Measurements from ENCODE around the gene E2F7. TPM values are rescaled to one million over a fixed set of nuclear protein-coding genes. Genes with fewer than 3 reads are reported as not detected.
"Not testable (repeated sequence)": the region's sequence is repeated elsewhere in the genome, so short reads cannot be mapped to it uniquely, and the experiment has no call there.

The E2F7 gene
- total and polyA plus RNA-seq, 2 of the 13 experiments (the other 11 are each of a cell fraction or from before 2014, with no cell fraction given) = 1.7 to 7.3 TPM

GRCh38 chr12:77097846-77098245 is 32.5 kb upstream of the E2F7 start (continued):
- TF ChIP-seq ZFP82 (CRISPR knock-in tag; IDR thresholded peaks at IDR 0.05; ENCODE audit: borderline replicate concordance) = no peak
- no peak for TF ChIP-seq SPEN (CRISPR knock-in tag; IDR thresholded peaks at IDR 0.05; ENCODE audit: low read depth)
- no peak for TF ChIP-seq TP53 (CRISPR knock-in tag; conservative IDR thresholded peaks at IDR 0.05)
- no peak for TF ChIP-seq ZNF713 (CRISPR knock-in tag; IDR thresholded peaks at IDR 0.05)

- CTCF ChIA-PET (ENCODE audit: low intra/inter-chr PET ratio, low total read pairs); ATAC-seq; in situ Hi-C loops (cut with HindIII; ENCODE audit: extremely low pct_ligation_motif_present, low pct_unique_long_range_greater_than_20kb); H2AFZ ChIP-seq (ENCODE audit: low read length); H3K9me3 ChIP-seq (ENCODE audit: low read length); POLR2A ChIA-PET; BruUV-seq (replicated peaks); H3K9ac ChIP-seq (ENCODE audit: insufficient read depth, low read depth, low read length); H3K4me3 ChIP-seq (replicated peaks in 1 of 3; ENCODE audit: insufficient read depth in 1 of 3, low read depth in 2 of 3, low read length in 3 of 3); H4K20me1 ChIP-seq (ENCODE audit: insufficient read depth, low read length); H3K36me3 ChIP-seq (replicated peaks in 1 of 2; ENCODE audit: control insufficient read depth in 1 of 2, insufficient read depth in 2 of 2, low read length in 2 of 2); H3K79me2 ChIP-seq (ENCODE audit: insufficient read depth, low read length); H3K27ac ChIP-seq (ENCODE audit: extremely low read length, insufficient read depth, low read length); DNase-seq (ENCODE audit: low spot score); H3K27me3 ChIP-seq (ENCODE audit: control insufficient read depth in 1 of 2, insufficient read depth in 2 of 2, low read length in 2 of 2); intact Hi-C loops (cut with micrococcal nuclease; ENCODE audit: unreplicated experiment); FAIRE-seq; H3K4me2 ChIP-seq (ENCODE audit: low read depth, low read length); H3K4me1 ChIP-seq (ENCODE audit: insufficient read depth, low read length): not testable (repeated sequence)
- 27% methylated on average over 3 of the region's 3 CpGs for WGBS (ENCODE audit: low lambda C conversion rate)
Measured at GRCh38 chr12:77092227-77092626, 26.9 kb upstream of the E2F7 start.

GRCh38 chr12:77089686-77090220 is 24.4 kb upstream of the E2F7 start:
- DNase-seq (ENCODE audit: low spot score) (no peak), ATAC-seq (no peak), FAIRE-seq (no peak)
- WGBS (ENCODE audit: low lambda C conversion rate) = 0% methylated on average over 1 of the region's 1 CpG
- H3K27me3 ChIP-seq (ENCODE audit: control insufficient read depth in 1 of 2, insufficient read depth in 2 of 2, low read length in 2 of 2) = no peaks in the 10 kb centered on the region
- H2AFZ ChIP-seq (ENCODE audit: low read length) = no peak overlapping the region
- H3K36me3 ChIP-seq (replicated peaks in 1 of 2; ENCODE audit: control insufficient read depth in 1 of 2, insufficient read depth in 2 of 2, low read length in 2 of 2) = no peaks in the 10 kb centered on the region
- H3K9me3 ChIP-seq (ENCODE audit: low read length) = no peaks in the 10 kb centered on the region
- no peaks in the 10 kb centered on the region for H3K79me2 ChIP-seq (ENCODE audit: insufficient read depth, low read length)
- in situ Hi-C loops (cut with HindIII; ENCODE audit: extremely low pct_ligation_motif_present, low pct_unique_long_range_greater_than_20kb) = no loop called here
- H3K4me3 ChIP-seq (replicated peaks in 1 of 3; ENCODE audit: insufficient read depth in 1 of 3, low read depth in 2 of 3, low read length in 3 of 3) = no peak overlapping the region
- BruUV-seq (replicated peaks) = no TSS peak
- intact Hi-C loops (cut with micrococcal nuclease; ENCODE audit: unreplicated experiment) = no loop called here
- ChIA-PET POLR2A (no interaction called here), CTCF (ENCODE audit: low intra/inter-chr PET ratio, low total read pairs) (no interaction called here)
- no peaks in the 10 kb centered on the region for H3K4me1 ChIP-seq (ENCODE audit: insufficient read depth, low read length)
- no peaks in the 10 kb centered on the region for H4K20me1 ChIP-seq (ENCODE audit: insufficient read depth, low read length)
- no peak overlapping the region for H3K4me2 ChIP-seq (ENCODE audit: low read depth, low read length)
- no peak overlapping the region for H3K9ac ChIP-seq (ENCODE audit: insufficient read depth, low read depth, low read length)
- H3K27ac ChIP-seq (ENCODE audit: extremely low read length, insufficient read depth, low read length) = no peak overlapping the region
- TF ChIP-seq THAP11 (CRISPR knock-in tag; IDR thresholded peaks at IDR 0.05) (no peak), ZNF180 (CRISPR knock-in tag; IDR thresholded peaks at IDR 0.05; ENCODE audit: borderline replicate concordance, low read depth) (no peak), REL (CRISPR knock-in tag; conservative IDR thresholded peaks at IDR 0.05) (no peak), ZNF782 (CRISPR knock-in tag; IDR thresholded peaks at IDR 0.05; ENCODE audit: borderline replicate concordance) (no peak), PRDM10 (CRISPR knock-in tag; IDR thresholded peaks at IDR 0.05; ENCODE audit: low read depth) (no peak), NFYB (CRISPR knock-in tag; IDR thresholded peaks at IDR 0.05) (no peak), HOXA5 (CRISPR knock-in tag; IDR thresholded peaks at IDR 0.05) (no peak), PTBP1 (IDR thresholded peaks at IDR 0.05; ENCODE audit: low read depth, low read length, poor library complexity, severe bottlenecking) (no peak)
- TF ChIP-seq, protein P1, sequence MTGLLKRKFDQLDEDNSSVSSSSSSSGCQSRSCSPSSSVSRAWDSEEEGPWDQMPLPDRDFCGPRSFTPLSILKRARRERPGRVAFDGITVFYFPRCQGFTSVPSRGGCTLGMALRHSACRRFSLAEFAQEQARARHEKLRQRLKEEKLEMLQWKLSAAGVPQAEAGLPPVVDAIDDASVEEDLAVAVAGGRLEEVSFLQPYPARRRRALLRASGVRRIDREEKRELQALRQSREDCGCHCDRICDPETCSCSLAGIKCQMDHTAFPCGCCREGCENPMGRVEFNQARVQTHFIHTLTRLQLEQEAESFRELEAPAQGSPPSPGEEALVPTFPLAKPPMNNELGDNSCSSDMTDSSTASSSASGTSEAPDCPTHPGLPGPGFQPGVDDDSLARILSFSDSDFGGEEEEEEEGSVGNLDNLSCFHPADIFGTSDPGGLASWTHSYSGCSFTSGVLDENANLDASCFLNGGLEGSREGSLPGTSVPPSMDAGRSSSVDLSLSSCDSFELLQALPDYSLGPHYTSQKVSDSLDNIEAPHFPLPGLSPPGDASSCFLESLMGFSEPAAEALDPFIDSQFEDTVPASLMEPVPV (CRISPR knock-in tag; IDR thresholded peaks at IDR 0.05) = no peak
